Measurements from ENCODE around the gene IL3.

The IL3 gene

GRCh38 chr5:132073231-132074013 lies 13.0 kb downstream of the IL3 start, which contains the start of gene CSF2:
CSF2 (plus strand) TSS chr5:132073789; CDS start chr5:132073824, 35 bp downstream.
- DNase-seq (ENCODE audit: low read depth), result no peak

GRCh38 chr5:132074091-132074771 lies 13.8 kb downstream of the IL3 start:
- DNase-seq (ENCODE audit: low read depth), result no peak

GRCh38 chr5:132074772-132075718 lies 14.6 kb downstream of the IL3 start:
- no peak for DNase-seq (ENCODE audit: low read depth)

GRCh38 chr5:132075719-132076077 lies 15.2 kb downstream of the IL3 start:
- no peak for DNase-seq (ENCODE audit: low read depth)

- no peak for DNase-seq (ENCODE audit: low read depth)
Observed at GRCh38 chr5:132076202-132076830, 15.9 kb downstream of the IL3 start.

GRCh38 chr5:132076983-132077382 lies 16.5 kb downstream of the IL3 start:
- DNase-seq (ENCODE audit: low read depth), result no peak

- no peak for DNase-seq (ENCODE audit: low read depth)
Observed at GRCh38 chr5:132079081-132079480, 18.6 kb downstream of the IL3 start.

- no peak for DNase-seq (ENCODE audit: low read depth)
Observed at GRCh38 chr5:132079619-132080018, 19.2 kb downstream of the IL3 start.

- no peak for DNase-seq (ENCODE audit: low read depth)
Observed at GRCh38 chr5:132080595-132080994, 20.1 kb downstream of the IL3 start.

GRCh38 chr5:132081458-132081857 lies 21.0 kb downstream of the IL3 start:
- no peak for DNase-seq (ENCODE audit: low read depth)

- no peak for DNase-seq (ENCODE audit: low read depth)
Observed at GRCh38 chr5:132082329-132083023, 22.0 kb downstream of the IL3 start.

GRCh38 chr5:132083071-132083678 lies 22.7 kb downstream of the IL3 start:
- no peak for DNase-seq (ENCODE audit: low read depth)

- DNase-seq (ENCODE audit: low read depth), result no peak
Observed at GRCh38 chr5:132085686-132086085, 25.2 kb downstream of the IL3 start.

- DNase-seq (ENCODE audit: low read depth), result no peak
Observed at GRCh38 chr5:132086277-132086794, 25.9 kb downstream of the IL3 start.

- no peak for DNase-seq (ENCODE audit: low read depth)
Observed at GRCh38 chr5:132087176-132087575, 26.7 kb downstream of the IL3 start.

- DNase-seq (ENCODE audit: low read depth), result no peak
Observed at GRCh38 chr5:132087661-132088060, 27.2 kb downstream of the IL3 start.

GRCh38 chr5:132089363-132089762 lies 28.9 kb downstream of the IL3 start:
- DNase-seq (ENCODE audit: low read depth), result no peak

- DNase-seq (ENCODE audit: low read depth), result no peak
Observed at GRCh38 chr5:132090107-132090506, 29.7 kb downstream of the IL3 start.

GRCh38 chr5:132093271-132093670 lies 32.8 kb downstream of the IL3 start:
- DNase-seq (ENCODE audit: low read depth), result no peak

- no peak for DNase-seq (ENCODE audit: low read depth)
Observed at GRCh38 chr5:132094393-132095076, 34.1 kb downstream of the IL3 start.

Data from activated T-helper 1 cell treated with Interleukin-2 at 50 U/mL for 16 hours (primary cell).